Measurements from ENCODE around the gene MBD4. TPM values are rescaled to one million over a fixed set of nuclear protein-coding genes. Genes with fewer than 3 reads are reported as not detected.

Gene MBD4
- total RNA-seq, 1 donor from 2014 or later = 18.8 TPM

DNA sequence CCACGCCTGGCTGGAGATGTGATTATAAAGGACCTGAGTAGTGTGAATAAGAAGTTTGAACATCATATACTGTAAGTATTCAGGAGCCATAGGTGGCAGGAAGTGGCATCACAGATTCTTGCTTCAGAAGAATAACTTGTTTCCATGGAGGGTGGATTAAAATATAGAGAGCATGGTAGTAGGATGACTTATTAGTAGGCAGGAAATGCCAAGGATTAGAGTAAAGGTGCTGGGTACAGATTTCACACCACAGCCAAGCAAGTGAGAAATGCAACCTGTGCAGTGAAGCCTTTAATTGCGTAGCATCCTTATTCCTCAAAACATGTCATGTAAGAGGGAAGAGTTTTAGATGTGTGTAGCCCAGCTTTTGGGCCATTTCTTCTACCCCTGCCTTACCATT is 31.1 kb upstream of the MBD4 start:
- H3K27me3 ChIP-seq (ENCODE audit: low read depth) = no peaks in the 10 kb centered on the region
- DNase-seq = no peak
- peaks cover under 1% of the 10 kb centered on the region for H3K36me3 ChIP-seq
- intact Hi-C loops (cut with micrococcal nuclease) = loop anchor here (10.0 kb wide), 1 partner anchor 354 kb away; no protein-coding TSS in a partner anchor
- H3K9me3 ChIP-seq (replicated peaks) = no peaks in the 10 kb centered on the region
- no peak overlapping the region for H3K27ac ChIP-seq (replicated peaks)
- H3K4me3 ChIP-seq = no peak overlapping the region
- TF ChIP-seq, protein P1, sequence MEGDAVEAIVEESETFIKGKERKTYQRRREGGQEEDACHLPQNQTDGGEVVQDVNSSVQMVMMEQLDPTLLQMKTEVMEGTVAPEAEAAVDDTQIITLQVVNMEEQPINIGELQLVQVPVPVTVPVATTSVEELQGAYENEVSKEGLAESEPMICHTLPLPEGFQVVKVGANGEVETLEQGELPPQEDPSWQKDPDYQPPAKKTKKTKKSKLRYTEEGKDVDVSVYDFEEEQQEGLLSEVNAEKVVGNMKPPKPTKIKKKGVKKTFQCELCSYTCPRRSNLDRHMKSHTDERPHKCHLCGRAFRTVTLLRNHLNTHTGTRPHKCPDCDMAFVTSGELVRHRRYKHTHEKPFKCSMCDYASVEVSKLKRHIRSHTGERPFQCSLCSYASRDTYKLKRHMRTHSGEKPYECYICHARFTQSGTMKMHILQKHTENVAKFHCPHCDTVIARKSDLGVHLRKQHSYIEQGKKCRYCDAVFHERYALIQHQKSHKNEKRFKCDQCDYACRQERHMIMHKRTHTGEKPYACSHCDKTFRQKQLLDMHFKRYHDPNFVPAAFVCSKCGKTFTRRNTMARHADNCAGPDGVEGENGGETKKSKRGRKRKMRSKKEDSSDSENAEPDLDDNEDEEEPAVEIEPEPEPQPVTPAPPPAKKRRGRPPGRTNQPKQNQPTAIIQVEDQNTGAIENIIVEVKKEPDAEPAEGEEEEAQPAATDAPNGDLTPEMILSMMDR (IDR thresholded peaks at IDR 0.05; ENCODE audit: borderline replicate concordance) = no peak
- peaks cover 24% of the 10 kb centered on the region for H3K4me1 ChIP-seq

DNA sequence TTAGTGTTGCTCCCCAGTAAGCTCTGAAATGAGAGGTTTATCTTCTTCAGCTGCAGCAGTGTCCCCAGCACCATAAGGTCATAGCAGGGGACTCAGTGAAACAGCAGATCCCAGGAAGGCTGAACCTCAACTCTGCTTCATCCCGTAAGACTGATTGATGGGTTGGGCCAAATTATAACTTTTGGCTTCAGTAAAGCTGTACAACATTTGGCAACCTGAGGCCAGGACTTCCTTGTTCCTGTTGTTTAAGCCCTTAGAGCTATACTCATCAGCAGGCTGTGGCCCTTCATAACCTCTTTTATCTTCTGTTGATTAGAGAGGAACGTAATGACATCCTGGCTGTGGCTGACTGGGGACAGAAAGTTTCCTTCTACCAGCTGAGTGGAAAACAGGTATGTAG is 29.3 kb upstream of the MBD4 start:
- Histone ChIP-seq H3K27ac (replicated peaks) (peak overlapping the region; percentile 84), H3K36me3 (peaks cover 5% of the 10 kb centered on the region)
- intact Hi-C loops (cut with micrococcal nuclease) = no loop called here

DNA sequence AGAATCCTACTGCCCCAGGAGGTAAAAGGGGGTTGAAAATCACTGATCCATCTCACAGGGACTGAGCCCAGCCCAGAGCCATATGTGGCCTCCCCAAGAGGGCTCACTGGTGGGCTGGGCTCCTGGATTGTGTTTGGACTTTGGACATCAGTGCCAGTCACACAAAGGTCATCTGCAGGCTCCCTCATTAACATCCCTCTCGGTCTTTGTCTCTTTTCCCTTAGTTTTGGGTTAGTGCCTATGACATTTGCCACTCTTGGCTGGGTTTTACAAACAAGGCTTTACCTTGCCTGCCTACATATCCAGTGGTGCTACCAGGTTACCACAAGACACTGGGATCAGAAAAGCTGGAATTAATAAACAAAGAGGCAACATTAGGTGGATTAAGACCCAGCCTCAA is 28.2 kb upstream of the MBD4 start:
- TF ChIP-seq, protein P1 (IDR thresholded peaks at IDR 0.05; ENCODE audit: borderline replicate concordance) = no peak
- no peaks in the 10 kb centered on the region for H3K9me3 ChIP-seq (replicated peaks)
- H3K27ac ChIP-seq (replicated peaks) = peak overlapping the region; percentile 84
- intact Hi-C loops (cut with micrococcal nuclease) = no loop called here
- H3K4me3 ChIP-seq = no peak overlapping the region
- peaks cover 33% of the 10 kb centered on the region for H3K4me1 ChIP-seq
- no peaks in the 10 kb centered on the region for H3K27me3 ChIP-seq (ENCODE audit: low read depth)
- H3K36me3 ChIP-seq = peaks cover 13% of the 10 kb centered on the region
- no peak for DNase-seq

More for the DNA sequence above, 29.3 kb upstream of the MBD4 start:
- peaks cover 24% of the 10 kb centered on the region for H3K4me1 ChIP-seq
- no peaks in the 10 kb centered on the region for H3K27me3 ChIP-seq (ENCODE audit: low read depth)
- H3K9me3 ChIP-seq (replicated peaks) = no peaks in the 10 kb centered on the region
- TF ChIP-seq, protein P1 (IDR thresholded peaks at IDR 0.05; ENCODE audit: borderline replicate concordance) = no peak
- no peak for DNase-seq
- no peak overlapping the region for H3K4me3 ChIP-seq

DNA sequence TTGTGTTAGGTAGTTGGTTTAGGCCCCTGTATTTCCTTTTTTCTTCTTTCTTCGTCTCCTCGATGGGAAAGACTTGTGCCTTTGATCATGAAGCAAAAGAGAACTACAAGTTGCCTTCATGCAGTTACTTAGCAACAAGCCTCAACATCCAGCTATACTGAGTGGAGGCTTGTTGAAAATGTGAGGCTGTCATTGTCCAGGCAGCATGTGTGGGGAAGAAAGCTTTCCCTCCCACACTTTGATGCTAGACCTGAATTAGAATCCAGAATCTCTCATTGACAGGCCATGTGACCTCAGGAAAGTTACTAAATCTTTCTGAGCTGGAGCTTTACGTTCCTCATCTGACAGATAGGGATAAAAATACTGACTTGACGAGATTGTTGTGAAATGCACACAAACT is 24.0 kb upstream of the MBD4 start:
- Histone ChIP-seq H3K27me3 (ENCODE audit: low read depth) (no peaks in the 10 kb centered on the region), H3K9me3 (replicated peaks) (no peaks in the 10 kb centered on the region), H3K4me3 (no peak overlapping the region), H3K36me3 (peaks cover 15% of the 10 kb centered on the region), H3K27ac (replicated peaks) (peak overlapping the region; percentile 89), H3K4me1 (peaks cover 38% of the 10 kb centered on the region)
- TF ChIP-seq, protein P1 (IDR thresholded peaks at IDR 0.05; ENCODE audit: borderline replicate concordance) = no peak
- no peak for DNase-seq
- intact Hi-C loops (cut with micrococcal nuclease) = no loop called here

DNA sequence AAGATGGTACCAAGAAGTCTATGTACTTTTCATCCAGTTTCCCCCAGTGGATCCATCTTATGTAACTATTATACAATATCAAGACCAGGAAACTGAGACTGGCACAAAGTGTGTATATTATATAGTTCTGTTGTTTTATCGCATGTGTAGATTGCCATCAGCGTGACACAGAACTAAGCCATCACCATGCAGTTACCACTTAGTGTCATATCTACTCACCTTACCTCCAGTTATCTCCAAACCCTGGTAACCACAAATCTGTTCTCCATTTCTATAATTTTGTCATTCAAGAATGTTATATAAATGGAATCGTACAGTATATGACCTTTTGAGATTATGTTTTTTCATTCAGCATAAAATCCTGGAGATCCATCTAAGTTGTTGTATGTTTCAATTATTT is 23.3 kb upstream of the MBD4 start:
- H3K36me3 ChIP-seq = peaks cover 19% of the 10 kb centered on the region
- intact Hi-C loops (cut with micrococcal nuclease) = no loop called here
- H3K27ac ChIP-seq (replicated peaks) = peak overlapping the region; percentile 89
- H3K4me1 ChIP-seq = peaks cover 32% of the 10 kb centered on the region
- TF ChIP-seq, protein P1 (IDR thresholded peaks at IDR 0.05; ENCODE audit: borderline replicate concordance) = no peak
- DNase-seq = no peak
- H3K4me3 ChIP-seq = no peak overlapping the region
- no peaks in the 10 kb centered on the region for H3K27me3 ChIP-seq (ENCODE audit: low read depth)
- no peaks in the 10 kb centered on the region for H3K9me3 ChIP-seq (replicated peaks)

All from left ventricle myocardium inferior (tissue), 1 donor.